GM23248 (cell line): ENCODE data around the gene COPZ2. TPM values are rescaled to one million over a fixed set of nuclear protein-coding genes. Genes with fewer than 3 reads are reported as not detected.
A peak's percentile ranks its signal among the peaks of the same experiment; 100 is the strongest.

Experiments used
- DNase-seq: peaks from one replicate; pipeline ENCODE4 v3.0.0-alpha.2; 2015
- H2AFZ ChIP-seq: fragments of 200-600 bp; sonication (generic); 2 replicates; pipeline ENCODE4 v1.6.1; 2016; ENCODE audit warnings: antibody characterized with exemption
- H3F3A ChIP-seq: fragments of 200-600 bp; sonication (generic); 2 replicates; pipeline ENCODE4 v1.6.1; 2016; ENCODE audit warnings: mild to moderate bottlenecking, antibody characterized with exemption, mixed run types; ENCODE audit not compliant: insufficient read depth
- H3K27ac ChIP-seq: fragments of 200-600 bp; sonication (generic); 2 replicates; pipeline ENCODE4 v1.5.1; 2016; ENCODE audit warnings: mild to moderate bottlenecking
- H3K27me3 ChIP-seq: fragments of 200-600 bp; sonication (generic); replicated peaks from 2 replicates; pipeline ENCODE4 v1.6.1; 2016; ENCODE audit warnings: mild to moderate bottlenecking; ENCODE audit not compliant: insufficient read depth
- H3K36me3 ChIP-seq: fragments of 200-600 bp; sonication (generic); 2 replicates; pipeline ENCODE4 v1.6.1; 2016; ENCODE audit warnings: low read depth, mild to moderate bottlenecking
- H3K4me1 ChIP-seq: fragments of 200-600 bp; sonication (generic); 2 replicates; pipeline ENCODE4 v1.6.1; 2016; ENCODE audit warnings: mild to moderate bottlenecking; ENCODE audit not compliant: insufficient read depth
- H3K4me2 ChIP-seq: fragments of 200-600 bp; sonication (generic); one replicate; pipeline ENCODE4 v1.6.1; 2016; ENCODE audit warnings: mild to moderate bottlenecking; ENCODE audit not compliant: unreplicated experiment
- H3K4me3 ChIP-seq: fragments of 200-600 bp; sonication (generic); 2 replicates; pipeline ENCODE4 v1.5.1; 2016; ENCODE audit warnings: mild to moderate bottlenecking
- H3K79me2 ChIP-seq: fragments of 200-600 bp; sonication (generic); 2 replicates; pipeline ENCODE4 v1.6.1; 2016; ENCODE audit warnings: mild to moderate bottlenecking; ENCODE audit not compliant: insufficient read depth
- H3K9ac ChIP-seq: fragments of 200-600 bp; sonication (generic); 2 replicates; pipeline ENCODE4 v1.6.1; 2016; ENCODE audit warnings: mild to moderate bottlenecking
- H3K9me2 ChIP-seq: fragments of 200-600 bp; sonication (generic); 2 replicates; pipeline ENCODE4 v1.6.1; 2016; ENCODE audit warnings: mixed run types, mild to moderate bottlenecking, moderate library complexity; ENCODE audit not compliant: insufficient read depth
- H3K9me3 ChIP-seq: fragments of 200-600 bp; sonication (generic); one replicate; pipeline ENCODE4 v1.6.1; 2017; ENCODE audit warnings: low read depth
- H4K20me1 ChIP-seq: fragments of 200-600 bp; sonication (generic); 2 replicates; pipeline ENCODE4 v1.6.0; 2016; ENCODE audit not compliant: insufficient read depth
- EZH2 ChIP-seq: fragments of 200-600 bp; sonication (generic); IDR thresholded peaks from 2 replicates; pipeline ENCODE4 v1.6.1; 2018; ENCODE audit warnings: antibody characterized with exemption, mild to moderate bottlenecking; ENCODE audit not compliant: insufficient read depth, poor library complexity, severe bottlenecking
- EZH2phosphoT487 ChIP-seq: fragments of 200-600 bp; sonication (generic); IDR thresholded peaks from 2 replicates; pipeline ENCODE4 v1.6.1; 2018; ENCODE audit warnings: antibody characterized with exemption, moderate library complexity, mild to moderate bottlenecking, low read depth; ENCODE audit not compliant: insufficient read depth
- WGBS, 2 experiments: methylation state at CpG; one replicate each; pipeline ENCODE4 v1.1.6; 2015 to 2017; ENCODE audit warnings: low lambda C conversion rate in 2 of 2, low coverage in 1 of 2; ENCODE audit errors: missing lambda C conversion rate in 2 of 2; 5-methylcytosine and 5-hydroxymethylcytosine counted together
- in situ Hi-C: fragments of 300-500 bp; cut with MboI; formaldehyde crosslinking; loops from 2 replicates; pipeline ENCODE4 v1.15.0; 2020
- polyA plus RNA-seq: library from polyadenylated mRNA; unstranded; fragments of >200 nt; fragmentation: Nextera tagmentation; extraction: Ambion mirVana; gene quantifications from 2 replicates; pipeline ENCODE4 v1.2.1, GENCODE V29; 2016
- total RNA-seq: library from RNA; depleted of rRNA; stranded (reverse); fragments of >200 nt; shearing (Covaris generic); gene quantifications from 2 replicates; pipeline ENCODE4 v1.2.3, GENCODE V29; 2014

COPZ2 gene
- total and polyA plus RNA-seq, 2 experiments from 2014 or later = 148 to 399 TPM

DNA sequence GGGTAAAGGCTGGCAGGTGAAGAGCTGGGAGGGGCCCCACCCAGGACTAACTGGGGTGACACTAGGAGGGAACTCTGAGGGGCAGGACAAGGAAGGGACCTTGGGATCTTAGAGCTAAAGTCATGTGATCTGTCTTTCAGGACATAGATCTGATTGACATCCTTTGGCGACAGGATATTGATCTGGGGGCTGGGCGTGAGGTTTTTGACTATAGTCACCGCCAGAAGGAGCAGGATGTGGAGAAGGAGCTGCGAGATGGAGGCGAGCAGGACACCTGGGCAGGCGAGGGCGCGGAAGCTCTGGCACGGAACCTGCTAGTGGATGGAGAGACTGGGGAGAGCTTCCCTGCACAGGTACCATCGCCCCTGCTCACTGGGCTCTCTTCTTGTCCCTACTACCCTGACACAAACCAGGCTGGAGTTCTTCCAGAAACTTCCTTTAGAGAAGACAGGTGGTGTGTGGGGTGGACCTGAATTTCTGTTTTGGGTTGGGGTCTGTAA, 18.7 kb upstream of the COPZ2 start:
- no peak overlapping the region for H2AFZ ChIP-seq
- in situ Hi-C loops = no loop called here
- H4K20me1 ChIP-seq = no peaks in the 10 kb centered on the region
- H3K9me3 ChIP-seq = no peaks in the 10 kb centered on the region
- no peaks in the 10 kb centered on the region for H3K27me3 ChIP-seq
- peaks cover 22% of the 10 kb centered on the region for H3F3A ChIP-seq
- H3K4me3 ChIP-seq = peak overlapping the region; percentile 64; the same call in 1 of the 2 replicates
- H3K4me2 ChIP-seq = peak overlapping the region; percentile 92
- WGBS, 2 experiments = 92 to 94% methylated on average over 10 of the region's 10 CpGs
- H3K79me2 ChIP-seq = peaks cover 71% of the 10 kb centered on the region
- peak overlapping the region; percentile 74 for H3K9ac ChIP-seq
- no peak for DNase-seq
- H3K9me2 ChIP-seq = no peaks in the 10 kb centered on the region
- TF ChIP-seq EZH2 (no peak), EZH2phosphoT487 (no peak)
- H3K36me3 ChIP-seq = peaks cover 14% of the 10 kb centered on the region; the same call in 1 of the 2 replicates
- H3K27ac ChIP-seq = peak overlapping the region; percentile 91
- peaks cover 51% of the 10 kb centered on the region for H3K4me1 ChIP-seq

DNA sequence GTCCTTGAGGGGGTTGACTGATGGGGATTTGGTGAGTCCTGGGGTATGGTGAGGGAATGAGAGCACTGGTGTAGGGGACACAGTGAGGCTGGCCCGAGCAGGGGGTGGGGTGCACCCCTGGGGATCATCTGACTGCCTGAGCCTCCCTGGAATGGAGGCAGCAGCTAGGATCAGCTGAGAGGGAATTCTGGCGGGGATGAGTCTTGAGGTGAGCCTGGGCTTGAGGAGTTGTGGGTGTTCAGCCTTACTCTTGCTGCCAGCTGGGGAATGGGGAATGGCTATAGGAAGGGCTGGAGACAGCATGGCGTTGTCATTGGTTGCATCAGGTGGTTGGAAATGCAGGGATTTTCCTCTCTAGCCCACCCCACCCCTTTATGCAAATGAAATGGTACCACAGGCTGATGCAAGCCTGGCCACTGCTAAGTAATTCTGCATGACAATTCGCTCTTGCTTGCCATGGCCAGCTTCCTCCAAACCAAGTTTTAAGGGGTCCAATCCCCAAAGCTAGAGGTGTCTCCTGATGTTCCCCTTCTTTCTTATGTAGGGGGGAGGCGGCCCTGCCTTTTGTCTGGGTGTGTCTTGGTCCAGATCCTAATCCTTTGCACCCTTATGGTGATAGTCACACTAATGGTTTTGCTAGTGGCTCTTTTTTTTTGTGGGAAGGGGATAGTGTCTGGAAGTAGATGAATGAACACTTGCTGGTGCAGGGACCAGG, 18.1 kb upstream of the COPZ2 start:
- H4K20me1 ChIP-seq = no peaks in the 10 kb centered on the region
- in situ Hi-C loops = no loop called here

DNA sequence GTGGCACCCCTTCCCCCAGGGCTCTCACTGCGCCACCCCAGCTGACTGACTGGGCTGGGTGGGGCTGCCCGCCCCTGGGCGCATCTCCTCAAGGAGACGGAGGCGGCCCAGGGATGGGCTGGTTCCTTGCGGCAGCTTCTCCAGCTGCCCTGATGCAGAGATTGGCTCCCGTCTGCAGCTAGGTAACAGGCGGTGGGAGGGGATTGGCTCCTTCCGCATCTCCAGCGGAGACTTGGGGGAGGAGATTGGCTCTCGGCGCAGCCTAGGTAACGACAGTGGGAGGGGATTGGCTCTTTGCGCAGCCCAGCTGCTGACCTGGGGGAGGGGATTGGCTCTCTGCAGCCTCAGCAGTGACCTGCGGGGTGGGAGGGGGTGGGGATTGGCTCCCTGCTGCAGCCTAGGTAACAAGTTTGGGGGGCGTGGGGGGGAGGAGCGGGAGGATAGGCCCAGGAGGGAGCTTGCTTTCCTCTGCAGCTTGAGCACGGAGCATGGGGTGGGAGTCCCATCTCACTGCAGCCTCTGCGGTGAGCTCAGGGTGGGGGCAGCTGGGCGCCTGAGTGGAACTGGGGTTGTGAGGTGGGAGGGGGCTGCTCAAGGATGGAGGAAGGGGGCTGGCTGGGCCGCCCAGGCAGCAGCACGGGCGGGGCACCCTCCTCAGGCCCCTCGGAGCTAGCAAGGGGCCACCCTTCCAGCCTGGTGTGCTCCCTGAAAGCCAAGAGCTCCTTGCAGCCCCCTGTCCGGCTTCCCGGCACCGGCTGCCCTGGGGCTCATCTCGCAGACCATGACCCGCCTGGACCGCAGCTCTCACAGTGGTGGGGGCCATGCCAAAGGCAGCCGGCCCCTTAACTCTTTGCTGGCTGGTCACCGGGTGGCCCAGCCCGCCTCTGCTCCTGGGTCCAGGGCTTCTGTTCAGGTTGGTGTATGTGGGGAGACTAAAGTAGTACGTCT, 16.9 kb upstream of the COPZ2 start:
- Histone ChIP-seq H3K79me2 (peaks cover 85% of the 10 kb centered on the region), H3K9me3 (no peaks in the 10 kb centered on the region), H3K4me3 (peak overlapping the region; percentile 64), H3F3A (peaks cover 38% of the 10 kb centered on the region), H3K9ac (peak overlapping the region; percentile 93), H4K20me1 (no peaks in the 10 kb centered on the region), H3K9me2 (no peaks in the 10 kb centered on the region), H3K36me3 (peaks cover 16% of the 10 kb centered on the region; the same call in 1 of the 2 replicates), H3K27me3 (no peaks in the 10 kb centered on the region), H3K4me1 (peaks cover 68% of the 10 kb centered on the region), H3K27ac (peak overlapping the region; percentile 91), H3K4me2 (peak overlapping the region; percentile 92), H2AFZ (no peak overlapping the region)
- TF ChIP-seq EZH2 = no peak
- TF ChIP-seq EZH2phosphoT487 = no peak
- DNase-seq = peak; percentile 88
- in situ Hi-C loops = no loop called here
- WGBS, 2 experiments = 20% methylated on average over 27 to 32 of the region's 34 CpGs

More for the DNA sequence above, 18.1 kb upstream of the COPZ2 start:
- Histone ChIP-seq H3K9me3 (no peaks in the 10 kb centered on the region), H3K4me2 (peak overlapping the region; percentile 92), H3K36me3 (peaks cover 16% of the 10 kb centered on the region; the same call in 1 of the 2 replicates), H3K27ac (peak overlapping the region; percentile 91), H3K4me3 (peak overlapping the region; percentile 64), H3K4me1 (peaks cover 57% of the 10 kb centered on the region), H3K79me2 (peaks cover 76% of the 10 kb centered on the region), H3K27me3 (no peaks in the 10 kb centered on the region), H3F3A (peaks cover 28% of the 10 kb centered on the region), H2AFZ (no peak overlapping the region), H3K9ac (peak overlapping the region; percentile 93), H3K9me2 (no peaks in the 10 kb centered on the region)
- no peak for TF ChIP-seq EZH2phosphoT487
- no peak for TF ChIP-seq EZH2
- WGBS, 2 experiments = 72 to 78% methylated on average over 4 to 5 of the region's 5 CpGs
- peak; percentile 86 for DNase-seq

DNA sequence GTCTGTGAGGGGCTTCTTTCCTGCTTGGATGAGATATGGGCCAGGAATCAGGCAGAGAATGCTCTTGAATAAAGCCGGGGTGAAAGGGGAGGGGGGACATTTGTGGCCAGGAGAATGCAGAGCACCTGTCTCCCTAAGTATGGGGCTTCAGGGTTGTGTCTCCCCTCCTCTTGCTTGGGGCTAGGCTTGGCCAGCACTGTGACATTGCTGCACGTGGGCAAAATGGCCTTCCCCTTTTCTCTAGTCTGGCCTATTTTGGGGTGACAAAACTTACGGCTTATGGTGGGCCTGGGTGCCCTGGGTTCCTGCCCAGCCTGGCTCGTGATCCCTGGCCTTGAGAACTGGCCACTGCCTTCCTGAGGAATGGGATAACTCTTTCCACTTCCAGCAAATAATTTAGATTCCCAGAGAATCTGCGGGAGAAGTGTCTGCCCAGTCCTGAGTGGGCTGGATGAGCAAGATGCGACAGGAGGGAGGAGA, 16.2 kb upstream of the COPZ2 start:
- H3K9me2 ChIP-seq = no peaks in the 10 kb centered on the region
- H3K9ac ChIP-seq = peak overlapping the region; percentile 93
- H3K4me3 ChIP-seq = peak overlapping the region; percentile 64
- TF ChIP-seq EZH2phosphoT487 (no peak), EZH2 (no peak)
- peaks cover 14% of the 10 kb centered on the region; the same call in 1 of the 2 replicates for H3K36me3 ChIP-seq
- WGBS, 2 experiments = 12 to 15% methylated on average over 6 of the region's 6 CpGs
- peak overlapping the region; percentile 92 for H3K4me2 ChIP-seq
- no peaks in the 10 kb centered on the region for H4K20me1 ChIP-seq
- peaks cover 85% of the 10 kb centered on the region for H3K79me2 ChIP-seq
- no peaks in the 10 kb centered on the region for H3K9me3 ChIP-seq
- no peak overlapping the region for H2AFZ ChIP-seq
- DNase-seq = no peak
- H3K27ac ChIP-seq = peak overlapping the region; percentile 91
- peaks cover 68% of the 10 kb centered on the region for H3K4me1 ChIP-seq
- peaks cover 45% of the 10 kb centered on the region for H3F3A ChIP-seq
- no peaks in the 10 kb centered on the region for H3K27me3 ChIP-seq
- in situ Hi-C loops = no loop called here
